Measurements from ENCODE around the gene ADCYAP1.
"Not testable (repeated sequence)": the region's sequence is repeated elsewhere in the genome, so short reads cannot be mapped to it uniquely, and the experiment has no call there.

The ADCYAP1 gene
- 0 reads per million in 4 experiments for total RNA-seq

GRCh38 chr18:904218-905090 lies at the start of gene ADCYAP1:
ADCYAP1 (plus strand) TSS chr18:904871; CDS start chr18:905387, 516 bp downstream.
- no peak for DNase-seq

- no peak for DNase-seq
These were observed 46.7 kb upstream of the ADCYAP1 start for GRCh38 chr18:857986-858385.

- peak; percentile 11 for DNase-seq
These were observed 39.8 kb upstream of the ADCYAP1 start for GRCh38 chr18:864872-865273.

- no peak for DNase-seq
These were observed 37.4 kb upstream of the ADCYAP1 start for GRCh38 chr18:867257-867656.

GRCh38 chr18:873426-873825 lies 31.2 kb upstream of the ADCYAP1 start:
- DNase-seq, result not testable (repeated sequence)

GRCh38 chr18:875912-876311 lies 28.8 kb upstream of the ADCYAP1 start:
- no peak for DNase-seq

- DNase-seq, result no peak
These were observed 27.4 kb upstream of the ADCYAP1 start for GRCh38 chr18:877238-877637.

- no peak for DNase-seq
These were observed 18.6 kb upstream of the ADCYAP1 start for GRCh38 chr18:886076-886475.

- no peak for DNase-seq
These were observed 17.0 kb upstream of the ADCYAP1 start for GRCh38 chr18:887716-888115.

GRCh38 chr18:892316-892715 lies 12.4 kb upstream of the ADCYAP1 start:
- DNase-seq, result no peak

- DNase-seq, result no peak
These were observed 8.4 kb upstream of the ADCYAP1 start for GRCh38 chr18:896315-896714.

GRCh38 chr18:901761-902160 lies 2.9 kb upstream of the ADCYAP1 start:
- DNase-seq, result no peak

- no peak for DNase-seq
These were observed 2.4 kb upstream of the ADCYAP1 start for GRCh38 chr18:902229-902628.

GRCh38 chr18:903701-904100 lies 970 bp upstream of the ADCYAP1 start:
- no peak for DNase-seq

- no peak for DNase-seq
These were observed 756 bp downstream of the ADCYAP1 start for GRCh38 chr18:905307-905947.

GRCh38 chr18:905948-906415 lies 1.3 kb downstream of the ADCYAP1 start:
- no peak for DNase-seq

- no peak for DNase-seq
These were observed 1.9 kb downstream of the ADCYAP1 start for GRCh38 chr18:906416-907114.

GRCh38 chr18:907115-907884 lies 2.6 kb downstream of the ADCYAP1 start:
- DNase-seq, result no peak

- DNase-seq, result no peak
These were observed 3.5 kb downstream of the ADCYAP1 start for GRCh38 chr18:907885-908757.

GRCh38 chr18:908758-909724 lies 4.4 kb downstream of the ADCYAP1 start:
- DNase-seq, result no peak
